H1 (cell line): ENCODE measurements around the gene KRT80.

ENCODE experiments used
- CTCF ChIP-seq, 3 experiments: IDR thresholded peaks; 1 replicate in 2 of 3; 2 replicates in 1 of 3; pipeline versions ENCODE4 v1.5.1 to v1.6.1; 2011; ENCODE audit warnings: low read length in 3 of 3, mild to moderate bottlenecking in 3 of 3, inconsistent platforms in 2 of 3, low read depth in 1 of 3, moderate library complexity in 1 of 3; ENCODE audit not compliant: insufficient read depth in 1 of 3; ENCODE audit errors: control extremely low read depth in 1 of 3
- GABPA ChIP-seq: IDR thresholded peaks from 2 replicates; pipeline ENCODE4 v1.6.1; 2011; ENCODE audit warnings: mild to moderate bottlenecking, low read length, moderate library complexity, borderline replicate concordance; ENCODE audit not compliant: insufficient read depth
- GTF2F1 ChIP-seq: IDR thresholded peaks from 2 replicates; pipeline ENCODE4 v1.6.1; 2012; ENCODE audit warnings: low read depth, low read length, improper control_type of control experiment, borderline replicate concordance
- HDAC2 ChIP-seq, 2 experiments: fragments of 300-600 bp in 1 of 2; sonication (generic) in 1 of 2; IDR thresholded peaks; 2 replicates each; pipeline ENCODE4 v1.6.1; 2011 to 2012; ENCODE audit warnings: low read depth in 2 of 2, low read length in 2 of 2, mild to moderate bottlenecking in 2 of 2, moderate library complexity in 2 of 2, borderline replicate concordance in 1 of 2, inconsistent platforms in 1 of 2
- POLR2A ChIP-seq, 2 experiments: IDR thresholded peaks; 1 replicate in 1 of 2; 2 replicates in 1 of 2; pipeline ENCODE4 v1.6.1; 2011; ENCODE audit warnings: low read depth in 2 of 2, low read length in 2 of 2, mild to moderate bottlenecking in 2 of 2; ENCODE audit errors: control extremely low read depth in 1 of 2
- POLR2AphosphoS5 ChIP-seq: IDR thresholded peaks from 2 replicates; pipeline ENCODE4 v1.6.1; 2011; ENCODE audit warnings: low read depth, low read length
- RFX5 ChIP-seq: IDR thresholded peaks from 2 replicates; pipeline ENCODE4 v1.6.1; 2011; ENCODE audit warnings: low read depth, low read length, improper control_type of control experiment, borderline replicate concordance
- SP1 ChIP-seq: IDR thresholded peaks from 2 replicates; pipeline ENCODE4 v1.6.1; 2011; ENCODE audit warnings: low read depth, low read length
- SRF ChIP-seq: IDR thresholded peaks from 2 replicates; pipeline ENCODE4 v1.6.1; 2011; ENCODE audit warnings: mild to moderate bottlenecking, low read depth, low read length, moderate library complexity

GRCh38 chr12:52156311-52156710 is 35.5 kb downstream of the KRT80 start:
- no peak for TF ChIP-seq CTCF (IDR thresholded peaks at IDR 0.05; ENCODE audit: control extremely low read depth in 1 of 3, insufficient read depth in 1 of 3, low read depth in 1 of 3, low read length in 3 of 3)
- no peak for TF ChIP-seq GABPA
- no peak for TF ChIP-seq RFX5
- TF ChIP-seq SRF, result no peak
- no peak for TF ChIP-seq SP1
- no peak for TF ChIP-seq POLR2A (IDR thresholded peaks at IDR 0.05; ENCODE audit: control extremely low read depth in 1 of 2, low read depth in 2 of 2, low read length in 2 of 2)
- no peak for TF ChIP-seq HDAC2 (IDR thresholded peaks at IDR 0.05; ENCODE audit: borderline replicate concordance in 1 of 2, low read depth in 2 of 2, low read length in 2 of 2)
- TF ChIP-seq GTF2F1, result no peak
- TF ChIP-seq POLR2AphosphoS5, result no peak
